ENCODE results near the gene CNTNAP2. TPM values are rescaled to one million over a fixed set of nuclear protein-coding genes. Genes with fewer than 3 reads are reported as not detected.

Gene CNTNAP2
- total RNA-seq, 4 donors from 2014 or later = 0.29 to 0.88 (median 0.33) TPM; not detected in 1

GRCh38 chr7:147161405-147161804, 1044.8 kb downstream of the CNTNAP2 start:
- Histone ChIP-seq H3K27me3 (no peaks in the 10 kb centered on the region), H3K4me3 (replicated peaks in 1 of 3) (no peak overlapping the region), H3K27ac (no peak overlapping the region), H3K9me3 (no peaks in the 10 kb centered on the region), H3K36me3 (no peaks in the 10 kb centered on the region), H3K4me1 (no peaks in the 10 kb centered on the region)
- TF ChIP-seq POLR2A (IDR thresholded peaks at IDR 0.05) = no peak
- TF ChIP-seq, protein P1, sequence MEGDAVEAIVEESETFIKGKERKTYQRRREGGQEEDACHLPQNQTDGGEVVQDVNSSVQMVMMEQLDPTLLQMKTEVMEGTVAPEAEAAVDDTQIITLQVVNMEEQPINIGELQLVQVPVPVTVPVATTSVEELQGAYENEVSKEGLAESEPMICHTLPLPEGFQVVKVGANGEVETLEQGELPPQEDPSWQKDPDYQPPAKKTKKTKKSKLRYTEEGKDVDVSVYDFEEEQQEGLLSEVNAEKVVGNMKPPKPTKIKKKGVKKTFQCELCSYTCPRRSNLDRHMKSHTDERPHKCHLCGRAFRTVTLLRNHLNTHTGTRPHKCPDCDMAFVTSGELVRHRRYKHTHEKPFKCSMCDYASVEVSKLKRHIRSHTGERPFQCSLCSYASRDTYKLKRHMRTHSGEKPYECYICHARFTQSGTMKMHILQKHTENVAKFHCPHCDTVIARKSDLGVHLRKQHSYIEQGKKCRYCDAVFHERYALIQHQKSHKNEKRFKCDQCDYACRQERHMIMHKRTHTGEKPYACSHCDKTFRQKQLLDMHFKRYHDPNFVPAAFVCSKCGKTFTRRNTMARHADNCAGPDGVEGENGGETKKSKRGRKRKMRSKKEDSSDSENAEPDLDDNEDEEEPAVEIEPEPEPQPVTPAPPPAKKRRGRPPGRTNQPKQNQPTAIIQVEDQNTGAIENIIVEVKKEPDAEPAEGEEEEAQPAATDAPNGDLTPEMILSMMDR (IDR thresholded peaks at IDR 0.05) = no peak
- DNase-seq = no peak
- 95% methylated on average over 1 of the region's 1 CpG for WGBS, 2 donors
- intact Hi-C loops (cut with DNase I) = no loop called here

DNA sequence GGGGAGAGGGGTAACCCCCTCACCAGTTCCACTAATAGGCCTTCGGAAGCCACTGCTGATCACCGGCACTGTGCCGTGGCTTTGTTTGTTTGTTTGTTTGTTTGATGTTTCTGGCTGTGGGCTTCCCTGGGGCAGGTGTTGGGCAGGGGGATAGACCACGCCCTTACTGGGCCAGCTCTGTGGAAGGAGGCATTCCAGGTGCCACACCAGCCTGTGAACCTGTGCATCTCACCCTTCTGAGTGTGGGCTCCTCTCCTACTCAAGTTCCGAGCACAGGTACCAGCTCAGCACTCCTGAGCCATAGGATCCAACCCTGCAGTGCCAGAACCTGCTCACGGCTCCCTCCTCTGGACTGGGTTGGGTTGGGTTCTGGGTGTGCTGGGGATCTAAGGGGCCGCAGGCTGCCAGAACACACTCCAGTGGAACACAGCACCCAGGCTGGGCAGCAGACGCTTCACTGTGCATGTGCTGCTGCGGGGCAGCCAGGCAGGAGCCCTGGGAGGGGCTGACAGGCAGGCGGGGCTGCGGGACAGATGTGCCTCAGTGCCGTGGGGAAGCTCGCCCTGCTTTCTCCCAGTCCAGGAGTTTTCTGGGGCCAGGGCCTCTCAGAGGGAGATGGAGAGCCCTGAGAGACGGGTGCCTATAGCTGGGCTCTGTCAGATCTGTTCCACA, 1053.9 kb downstream of the CNTNAP2 start:
- Histone ChIP-seq H3K36me3 (no peaks in the 10 kb centered on the region), H3K27ac (no peak overlapping the region), H3K4me3 (replicated peaks in 1 of 3) (no peak overlapping the region), H3K4me1 (no peaks in the 10 kb centered on the region), H3K9me3 (no peaks in the 10 kb centered on the region), H3K27me3 (no peaks in the 10 kb centered on the region)
- intact Hi-C loops (cut with DNase I) = no loop called here
- TF ChIP-seq POLR2A (IDR thresholded peaks at IDR 0.05) = no peak
- TF ChIP-seq, protein P1 (IDR thresholded peaks at IDR 0.05) = no peak
- WGBS, 2 donors = 81 to 96% methylated on average over 3 to 14 of the region's 14 CpGs
- DNase-seq = no peak

DNA sequence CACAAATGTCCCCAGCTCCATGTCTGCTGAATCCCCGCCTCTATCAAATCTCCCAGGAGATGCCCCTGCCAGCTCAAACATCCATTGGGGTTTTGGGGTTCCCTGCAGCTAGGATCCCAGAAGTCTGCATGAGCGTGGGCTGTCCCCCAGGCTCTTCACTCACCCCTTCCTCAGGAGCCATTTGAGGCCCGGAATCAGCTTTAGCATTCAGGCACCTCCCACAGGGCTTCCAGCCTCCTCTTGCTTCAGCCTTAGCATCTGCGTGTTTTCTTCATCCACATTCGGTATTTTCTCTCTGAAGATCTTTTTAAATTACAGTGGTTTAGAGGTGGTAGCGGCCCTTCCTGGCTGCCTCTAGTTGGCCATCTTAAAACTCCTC, 1054.4 kb downstream of the CNTNAP2 start:
- H3K9me3 ChIP-seq = no peaks in the 10 kb centered on the region
- intact Hi-C loops (cut with DNase I) = no loop called here
- no peak overlapping the region for H3K27ac ChIP-seq
- no peaks in the 10 kb centered on the region for H3K27me3 ChIP-seq
- TF ChIP-seq, protein P1 (IDR thresholded peaks at IDR 0.05) = no peak
- TF ChIP-seq POLR2A (IDR thresholded peaks at IDR 0.05) = no peak
- no peaks in the 10 kb centered on the region for H3K36me3 ChIP-seq
- 83 to 88% methylated on average over 6 of the region's 6 CpGs for WGBS, 2 donors
- H3K4me3 ChIP-seq (replicated peaks in 1 of 3) = no peak overlapping the region
- no peaks in the 10 kb centered on the region for H3K4me1 ChIP-seq
- no peak for DNase-seq

GRCh38 chr7:147173883-147174282, 1057.3 kb downstream of the CNTNAP2 start:
- no peak overlapping the region for H3K27ac ChIP-seq
- no peaks in the 10 kb centered on the region for H3K9me3 ChIP-seq
- H3K36me3 ChIP-seq = no peaks in the 10 kb centered on the region
- intact Hi-C loops (cut with DNase I) = no loop called here
- H3K27me3 ChIP-seq = no peaks in the 10 kb centered on the region
- H3K4me3 ChIP-seq (replicated peaks in 1 of 3) = no peak overlapping the region
- H3K4me1 ChIP-seq = no peaks in the 10 kb centered on the region
- DNase-seq = no peak
- no peak for TF ChIP-seq POLR2A (IDR thresholded peaks at IDR 0.05)

GRCh38 chr7:147182874-147183273, 1066.3 kb downstream of the CNTNAP2 start:
- Histone ChIP-seq H3K27ac (no peak overlapping the region), H3K27me3 (no peaks in the 10 kb centered on the region), H3K9me3 (no peaks in the 10 kb centered on the region), H3K4me1 (no peaks in the 10 kb centered on the region), H3K36me3 (no peaks in the 10 kb centered on the region), H3K4me3 (replicated peaks in 1 of 3) (no peak overlapping the region)
- no peak for DNase-seq
- intact Hi-C loops (cut with DNase I) = no loop called here
- TF ChIP-seq POLR2A (IDR thresholded peaks at IDR 0.05) = no peak
- TF ChIP-seq, protein P1 (IDR thresholded peaks at IDR 0.05) = no peak
